ENCODE data around the gene PDCD7. TPM values are rescaled to one million over a fixed set of nuclear protein-coding genes. Genes with fewer than 3 reads are reported as not detected.
"Not testable (repeated sequence)": the region's sequence is repeated elsewhere in the genome, so short reads cannot be mapped to it uniquely, and the experiment has no call there.

The PDCD7 gene
- total RNA-seq, 2 donors from 2014 or later: 15.7 to 19.3 TPM

- no peak for DNase-seq
- intact Hi-C loops (cut with DNase I): no loop called here
- ATAC-seq: no peak
Observed at GRCh38 chr15:65134538-65134937, 930 bp upstream of the PDCD7 start.

- intact Hi-C loops (cut with DNase I): no loop called here
- ATAC-seq: peak; percentile 76 to 77
- peak; percentile 39 for DNase-seq
Observed at GRCh38 chr15:65132878-65133547, 595 bp downstream of the PDCD7 start.

DNA sequence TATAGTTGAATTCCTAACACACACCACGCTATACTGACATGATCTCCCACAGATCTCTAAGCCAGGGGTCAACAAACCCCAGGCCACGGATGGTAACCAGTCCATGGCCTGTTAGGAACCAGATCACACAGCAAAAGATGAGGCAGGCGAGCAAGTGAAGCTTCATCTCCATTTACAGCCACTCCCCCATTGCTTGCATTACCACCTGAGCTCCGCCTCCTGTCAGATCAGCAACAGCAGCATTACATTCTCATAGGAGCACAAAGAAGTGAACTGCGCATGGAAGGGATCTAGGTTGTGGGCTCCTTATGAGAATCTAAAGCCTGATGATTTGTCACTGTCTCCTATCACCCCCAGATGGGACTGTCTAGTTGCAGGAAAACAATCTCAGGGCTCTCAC lies 2.7 kb downstream of the PDCD7 start:
- no peak for DNase-seq
- ATAC-seq: no peak
- intact Hi-C loops (cut with DNase I): no loop called here

GRCh38 chr15:65115542-65115941 lies 18.1 kb downstream of the PDCD7 start:
- DNase-seq (no peak), ATAC-seq (no peak)
- intact Hi-C loops (cut with DNase I): no loop called here

DNA sequence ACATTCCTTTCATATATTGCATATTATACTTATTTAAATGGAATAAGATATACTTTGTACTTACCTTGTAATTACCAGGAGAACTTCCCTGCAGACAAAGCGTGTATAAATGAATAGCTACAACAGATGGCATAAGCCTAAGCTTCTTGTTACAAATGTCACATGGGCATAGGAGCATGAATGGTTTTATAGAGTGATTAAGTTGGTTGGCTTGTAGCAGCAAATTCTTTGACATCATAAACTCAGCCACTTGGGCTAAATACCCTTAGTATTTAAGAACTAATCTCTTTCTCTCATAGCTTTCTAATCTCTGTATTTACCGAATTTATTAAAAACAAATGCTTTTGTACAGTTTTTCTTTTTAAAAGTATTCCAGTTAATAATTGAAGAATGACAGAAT lies 18.5 kb downstream of the PDCD7 start, which contains the start of gene UBAP1L:
TSS of gene UBAP1L (minus strand) at position 115 of the 400 bp plus-strand sequence. CDS start 8,985 bp downstream, outside the sequence.
- no peak for DNase-seq
- ATAC-seq: no peak
- intact Hi-C loops (cut with DNase I): no loop called here

GRCh38 chr15:65110676-65111292 lies 22.8 kb downstream of the PDCD7 start:
- intact Hi-C loops (cut with DNase I): no loop called here
- DNase-seq (peak; percentile 73), ATAC-seq (peak in 1 of 2 donors; percentile 86)

GRCh38 chr15:65106011-65106590 lies 27.5 kb downstream of the PDCD7 start:
- DNase-seq (no peak), ATAC-seq (no peak)
- intact Hi-C loops (cut with DNase I): no loop called here

- DNase-seq (no peak), ATAC-seq (no peak)
- intact Hi-C loops (cut with DNase I): no loop called here
Observed at GRCh38 chr15:65105038-65105437, 28.6 kb downstream of the PDCD7 start.

DNA sequence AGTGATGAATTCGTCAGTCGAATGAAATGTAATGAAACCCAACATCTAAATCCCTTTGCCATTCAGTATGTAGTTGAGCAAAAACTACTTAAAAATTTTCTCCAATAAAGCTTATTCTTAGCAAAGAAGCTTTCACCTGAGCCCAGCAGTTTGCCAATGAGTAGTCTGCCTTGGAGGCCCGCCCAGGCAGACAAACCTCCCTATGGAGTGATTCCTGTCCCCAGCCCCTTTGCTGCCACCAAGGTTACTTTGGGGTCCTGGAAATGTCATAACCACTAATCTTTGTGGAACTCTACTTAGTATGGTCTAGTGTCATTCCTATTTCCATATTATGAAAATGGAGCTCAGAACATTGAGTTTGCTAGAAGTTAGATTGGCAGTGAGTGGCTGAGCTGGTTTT lies 30.7 kb downstream of the PDCD7 start:
- intact Hi-C loops (cut with DNase I): loop anchor here in 1 of 2 donors (5.0 kb wide), 2 partner anchors 51 to 71 kb away; no protein-coding TSS in a partner anchor
- no peak for ATAC-seq
- no peak for DNase-seq

GRCh38 chr15:65101891-65102708 lies 31.5 kb downstream of the PDCD7 start:
- ATAC-seq (peak; percentile 6 to 36), DNase-seq (no peak)
- intact Hi-C loops (cut with DNase I): loop anchor here in 1 of 2 donors (5.0 kb wide), 2 partner anchors 50 to 70 kb away; no protein-coding TSS in a partner anchor

- DNase-seq (peak; percentile 76), ATAC-seq (peak; percentile 52 to 61)
- intact Hi-C loops (cut with DNase I): loop anchor here in 1 of 2 donors (5.0 kb wide), 2 partner anchors 49 to 69 kb away; no protein-coding TSS in a partner anchor
Observed at GRCh38 chr15:65101411-65101890, 32.2 kb downstream of the PDCD7 start.

GRCh38 chr15:65100442-65100841 lies 33.2 kb downstream of the PDCD7 start:
- no peak for DNase-seq
- intact Hi-C loops (cut with DNase I): loop anchor here in 1 of 2 donors (5.0 kb wide), 2 partner anchors 48 to 68 kb away; no protein-coding TSS in a partner anchor
- no peak for ATAC-seq

- intact Hi-C loops (cut with DNase I): loop anchor here in 1 of 2 donors (5.0 kb wide), 2 partner anchors 48 to 68 kb away; no protein-coding TSS in a partner anchor
- DNase-seq, ATAC-seq: not testable (repeated sequence)
Observed at GRCh38 chr15:65099801-65100200, 33.8 kb downstream of the PDCD7 start.

- intact Hi-C loops (cut with DNase I): no loop called here
- DNase-seq: no peak
- no peak for ATAC-seq
Observed at GRCh38 chr15:65099336-65099735, 34.3 kb downstream of the PDCD7 start.

DNA sequence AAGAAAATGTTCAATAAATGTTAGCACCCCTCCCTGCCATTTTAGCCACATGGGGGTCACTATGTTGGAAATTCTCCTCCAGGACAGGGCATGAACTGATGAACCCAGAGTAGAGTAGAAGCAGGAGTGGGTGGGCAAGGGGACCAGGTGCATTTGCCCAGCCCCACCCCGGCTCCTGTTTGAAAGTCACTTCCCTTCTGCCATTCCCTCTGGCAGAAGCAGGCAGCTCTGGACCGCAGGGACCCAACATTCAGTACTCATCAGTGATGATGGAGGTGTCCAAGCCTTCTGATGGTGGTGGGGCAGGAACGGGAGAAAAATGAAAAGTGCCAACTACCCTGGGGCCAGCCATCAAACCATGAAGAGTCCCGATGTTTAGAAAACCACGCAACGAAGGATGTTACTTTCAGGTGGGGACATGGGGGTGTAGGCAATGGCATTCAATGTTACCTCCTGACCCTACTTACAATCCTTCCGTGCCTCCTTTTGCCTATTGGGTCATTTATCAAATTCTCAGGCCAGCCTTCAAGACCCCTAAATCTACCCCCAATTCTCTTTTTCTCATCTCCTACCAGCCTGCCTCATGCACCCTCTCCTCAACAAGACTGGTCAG lies 35.9 kb downstream of the PDCD7 start:
- intact Hi-C loops (cut with DNase I): no loop called here
- ATAC-seq (no peak), DNase-seq (no peak)

DNA sequence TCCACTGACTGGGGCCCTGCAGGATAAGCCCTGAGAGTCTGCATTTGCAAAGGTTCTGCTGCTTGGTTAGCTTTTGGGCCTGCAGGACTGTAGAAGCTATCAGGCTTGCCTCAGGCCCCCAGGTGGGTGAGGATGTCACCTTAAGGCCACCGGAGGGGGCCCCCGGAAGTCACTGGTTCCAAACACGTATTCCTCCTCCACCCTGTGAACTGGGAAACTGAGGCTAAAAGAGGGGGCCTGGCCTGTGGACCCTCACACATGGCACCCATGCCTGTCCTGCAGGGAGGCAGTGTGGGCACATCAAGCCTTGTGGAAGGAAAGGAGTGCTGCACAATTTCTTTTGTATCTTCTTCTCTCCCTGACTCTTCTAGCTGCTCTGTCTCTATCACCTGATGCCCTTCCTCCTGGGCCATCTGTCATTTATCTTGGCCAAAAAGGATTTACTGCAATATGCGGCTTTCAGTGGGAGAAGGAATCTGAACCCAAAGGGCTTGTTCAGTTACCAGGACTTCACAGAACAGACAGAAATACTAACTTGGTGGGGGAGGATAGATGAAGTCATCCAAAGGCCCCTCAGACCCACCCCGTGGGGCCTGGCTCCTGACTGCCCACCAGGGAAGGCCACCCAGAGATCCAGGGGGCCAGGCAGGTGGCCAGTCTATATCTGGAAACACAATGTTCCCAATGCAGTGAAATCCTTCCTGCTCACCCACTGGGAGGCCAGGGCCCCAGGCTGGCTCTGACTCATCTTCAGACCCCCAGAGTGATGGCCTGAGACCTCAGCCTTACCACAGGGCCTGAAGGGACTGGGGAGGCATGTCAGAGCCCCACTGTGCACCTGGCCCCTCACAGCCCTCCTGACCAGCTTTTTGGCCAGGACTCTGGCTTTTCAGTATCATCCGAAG lies 36.9 kb downstream of the PDCD7 start:
- ATAC-seq (no peak), DNase-seq (no peak)
- intact Hi-C loops (cut with DNase I): no loop called here

DNA sequence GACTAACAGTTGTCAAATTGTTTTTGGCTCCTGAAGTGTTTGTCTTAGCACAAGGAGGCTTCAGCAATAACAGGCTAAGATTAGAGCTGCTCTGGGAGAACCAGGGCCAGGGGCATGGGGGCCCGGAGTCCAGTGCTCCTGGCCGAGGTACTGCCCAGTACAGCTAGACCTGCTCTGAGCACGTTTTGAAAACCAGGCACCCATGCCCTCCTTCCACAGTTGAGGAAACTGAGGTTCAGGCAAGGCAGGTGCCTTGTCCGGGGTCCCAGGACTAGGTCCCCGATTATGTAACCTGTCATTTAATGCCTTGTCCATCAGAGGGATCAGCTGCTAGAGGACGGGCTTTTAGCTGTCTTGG lies 37.9 kb downstream of the PDCD7 start:
- intact Hi-C loops (cut with DNase I): no loop called here
- ATAC-seq (no peak), DNase-seq (no peak)
